ENCODE results near the gene ACAD11. TPM values are rescaled to one million over a fixed set of nuclear protein-coding genes. Genes with fewer than 3 reads are reported as not detected.

ACAD11 gene
- total RNA-seq, 1 experiment from 2014 or later = 15.4 TPM

- intact Hi-C loops (cut with micrococcal nuclease; ENCODE audit: unreplicated experiment) = no loop called here
- Histone ChIP-seq H3K36me3 (ENCODE audit: control insufficient read depth, insufficient read depth, low read length) (0 out of 2 replicates have a peak, but pooled peaks cover 3% of the 10 kb centered on the region), H3K27me3 (ENCODE audit: control insufficient read depth, insufficient read depth, low read length) (no peaks in the 10 kb centered on the region), H3K4me3 (ENCODE audit: low read depth in 2 of 2, low read length in 2 of 2) (no peak overlapping the region), H3K4me1 (ENCODE audit: control insufficient read depth, insufficient read depth, low read length) (no peaks in the 10 kb centered on the region), H3K27ac (ENCODE audit: low read length) (no peak overlapping the region), H3K9me3 (ENCODE audit: control insufficient read depth, insufficient read depth, low read depth, low read length) (no peaks in the 10 kb centered on the region)
- in situ Hi-C loops (cut with HindIII; ENCODE audit: low pct_unique_long_range_greater_than_20kb, low sequenced_read_pairs) = no loop called here
- BruUV-seq (replicated peaks) = no TSS peak
- ATAC-seq = no peak
- no peak for DNase-seq (ENCODE audit: low read depth, low spot score)
- no peak for TF ChIP-seq POLR2AphosphoS5 (IDR thresholded peaks at IDR 0.05; ENCODE audit: low read depth, low read length)
- no peak for TF ChIP-seq REST (IDR thresholded peaks at IDR 0.05; ENCODE audit: insufficient read depth in 1 of 2, low read depth in 2 of 2, low read length in 1 of 2)
- no peak for TF ChIP-seq SIN3A (IDR thresholded peaks at IDR 0.05; ENCODE audit: borderline replicate concordance, insufficient read depth, low read depth, low read length)
- TF ChIP-seq TCF7L2 (IDR thresholded peaks at IDR 0.05; ENCODE audit: low read depth, low read length) = no peak
- no peak for TF ChIP-seq CTCF (IDR thresholded peaks at IDR 0.05)
- POLR2A ChIA-PET = no interaction called here
- CTCF ChIA-PET = no interaction called here
These were observed 61.4 kb downstream of the ACAD11 start for GRCh38 chr3:132598181-132598580.

GRCh38 chr3:132597660-132598059 is 61.9 kb downstream of the ACAD11 start:
- ATAC-seq (no peak), DNase-seq (ENCODE audit: low read depth, low spot score) (no peak)
- intact Hi-C loops (cut with micrococcal nuclease; ENCODE audit: unreplicated experiment) (no loop called here), in situ Hi-C loops (cut with HindIII; ENCODE audit: low pct_unique_long_range_greater_than_20kb, low sequenced_read_pairs) (no loop called here)
- 0 out of 2 replicates have a peak, but pooled peaks cover 3% of the 10 kb centered on the region for H3K36me3 ChIP-seq (ENCODE audit: control insufficient read depth, insufficient read depth, low read length)
- no TSS peak for BruUV-seq (replicated peaks)
- H3K27me3 ChIP-seq (ENCODE audit: control insufficient read depth, insufficient read depth, low read length) = no peaks in the 10 kb centered on the region
- no peaks in the 10 kb centered on the region for H3K4me1 ChIP-seq (ENCODE audit: control insufficient read depth, insufficient read depth, low read length)
- TF ChIP-seq CTCF (IDR thresholded peaks at IDR 0.05) = no peak
- TF ChIP-seq TCF7L2 (IDR thresholded peaks at IDR 0.05; ENCODE audit: low read depth, low read length) = no peak
- no peak for TF ChIP-seq SIN3A (IDR thresholded peaks at IDR 0.05; ENCODE audit: borderline replicate concordance, insufficient read depth, low read depth, low read length)
- no peak for TF ChIP-seq POLR2AphosphoS5 (IDR thresholded peaks at IDR 0.05; ENCODE audit: low read depth, low read length)
- no peak for TF ChIP-seq REST (IDR thresholded peaks at IDR 0.05; ENCODE audit: insufficient read depth in 1 of 2, low read depth in 2 of 2, low read length in 1 of 2)
- H3K4me3 ChIP-seq (ENCODE audit: low read depth in 2 of 2, low read length in 2 of 2) = no peak overlapping the region
- no peaks in the 10 kb centered on the region for H3K9me3 ChIP-seq (ENCODE audit: control insufficient read depth, insufficient read depth, low read depth, low read length)
- H3K27ac ChIP-seq (ENCODE audit: low read length) = no peak overlapping the region
- ChIA-PET CTCF (no interaction called here), POLR2A (no interaction called here)
